Mesodermal cell (in vitro differentiated cells): Measurements from ENCODE around the gene CCDC159.

Experiments used
- H3K27ac ChIP-seq: 2 replicates; pipeline ENCODE4 v1.7.0; 2013; ENCODE audit warnings: mild to moderate bottlenecking, low read depth, low read length, moderate library complexity; ENCODE audit not compliant: severe bottlenecking
- H3K36me3 ChIP-seq: 2 replicates; pipeline ENCODE4 v1.7.1; 2013; ENCODE audit warnings: mild to moderate bottlenecking, low read length, moderate library complexity; ENCODE audit not compliant: control insufficient read depth, insufficient read depth
- H3K4me1 ChIP-seq: one replicate; pipeline ENCODE4 v1.7.1; 2013; ENCODE audit warnings: mild to moderate bottlenecking, low read length; ENCODE audit not compliant: insufficient read depth, control insufficient read depth, poor library complexity, severe bottlenecking
- H3K4me3 ChIP-seq: 2 replicates; pipeline ENCODE4 v1.7.0; 2013; ENCODE audit warnings: low read length, control low read depth, mild to moderate bottlenecking; ENCODE audit not compliant: insufficient read depth, poor library complexity, severe bottlenecking; ENCODE audit errors: extremely low read depth
- H3K9me3 ChIP-seq: 2 replicates; pipeline ENCODE4 v1.7.1; 2013; ENCODE audit warnings: mild to moderate bottlenecking, low read length, moderate library complexity; ENCODE audit not compliant: control insufficient read depth
- WGBS, 2 experiments: methylation state at CpG; one replicate each; pipeline ENCODE4 v1.1.5; 2013; ENCODE audit warnings: missing lambda C conversion rate in 2 of 2; ENCODE audit not compliant: insufficient coverage in 2 of 2; 5-methylcytosine and 5-hydroxymethylcytosine counted together

The CCDC159 gene

DNA sequence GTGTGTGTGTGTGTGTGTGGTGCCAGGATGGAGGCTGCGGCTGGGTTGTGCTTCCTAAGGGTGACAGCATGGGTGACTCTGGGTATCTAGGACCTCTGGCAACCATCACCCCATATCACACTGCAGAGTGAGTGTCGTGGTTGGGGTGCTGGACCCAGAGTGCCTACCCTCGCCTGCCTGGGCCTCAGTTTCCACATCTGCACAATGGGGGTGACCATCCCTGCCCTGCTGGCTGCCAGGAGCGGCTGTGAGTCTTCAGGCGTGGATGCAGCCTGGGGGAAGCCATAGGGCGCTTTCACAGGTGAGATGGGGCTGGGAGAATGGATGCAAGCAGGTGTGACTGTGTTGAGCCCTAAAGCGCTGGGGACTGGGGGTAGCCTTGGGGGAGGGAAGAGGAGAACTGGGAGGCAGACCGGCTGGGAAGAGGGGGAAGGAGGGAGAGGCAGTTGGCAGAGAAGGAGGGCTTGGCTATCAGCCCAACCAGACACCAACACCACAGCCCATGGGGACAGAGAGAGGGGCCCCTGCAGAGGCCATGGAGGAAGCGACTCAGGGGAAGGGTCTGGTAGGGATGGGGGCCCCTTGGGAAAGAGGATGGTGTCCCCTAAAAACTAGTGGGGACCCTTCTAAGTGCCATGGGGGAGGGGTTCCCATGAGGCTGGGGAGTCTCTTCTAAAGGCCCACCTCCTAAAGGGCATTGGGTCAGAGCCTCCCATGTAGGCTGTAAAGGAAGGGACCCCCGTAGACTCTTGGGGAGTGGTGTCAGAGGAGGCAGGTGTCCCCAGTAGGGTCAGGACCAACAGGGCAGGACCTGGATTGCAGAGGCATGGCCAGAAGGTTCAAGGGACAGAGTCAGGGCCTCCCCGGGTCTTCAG is 10.6 kb downstream of the CCDC159 start:
- WGBS, 2 experiments = 79 to 81% methylated on average over 6 to 10 of the region's 11 CpGs
- Histone ChIP-seq H3K27ac (no peak overlapping the region), H3K36me3 (no peaks in the 10 kb centered on the region), H3K9me3 (no peaks in the 10 kb centered on the region), H3K4me3 (no peak overlapping the region), H3K4me1 (no peaks in the 10 kb centered on the region)

DNA sequence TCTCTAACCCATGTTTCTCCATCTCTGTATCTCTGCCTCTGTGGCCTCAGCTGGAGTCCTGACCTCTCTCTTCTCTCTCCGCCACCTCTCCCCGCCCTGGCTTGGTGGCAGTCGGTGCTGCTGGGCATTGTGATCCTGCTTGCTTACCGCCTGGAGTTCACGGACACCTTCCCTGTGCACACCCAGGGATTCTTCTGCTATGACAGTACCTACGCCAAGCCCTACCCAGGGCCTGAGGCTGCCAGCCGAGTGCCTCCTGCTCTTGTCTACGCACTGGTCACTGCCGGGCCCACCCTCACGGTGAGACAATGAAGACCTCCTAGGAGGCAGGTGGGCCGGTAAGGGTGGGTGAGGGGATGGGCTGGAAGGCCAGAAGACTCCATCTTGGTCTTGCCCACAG is 13.1 kb downstream of the CCDC159 start:
- Histone ChIP-seq H3K4me1 (no peaks in the 10 kb centered on the region), H3K27ac (no peak overlapping the region), H3K4me3 (no peak overlapping the region), H3K36me3 (no peaks in the 10 kb centered on the region), H3K9me3 (no peaks in the 10 kb centered on the region)
- 89 to 92% methylated on average over 7 to 11 of the region's 11 CpGs for WGBS, 2 experiments

DNA sequence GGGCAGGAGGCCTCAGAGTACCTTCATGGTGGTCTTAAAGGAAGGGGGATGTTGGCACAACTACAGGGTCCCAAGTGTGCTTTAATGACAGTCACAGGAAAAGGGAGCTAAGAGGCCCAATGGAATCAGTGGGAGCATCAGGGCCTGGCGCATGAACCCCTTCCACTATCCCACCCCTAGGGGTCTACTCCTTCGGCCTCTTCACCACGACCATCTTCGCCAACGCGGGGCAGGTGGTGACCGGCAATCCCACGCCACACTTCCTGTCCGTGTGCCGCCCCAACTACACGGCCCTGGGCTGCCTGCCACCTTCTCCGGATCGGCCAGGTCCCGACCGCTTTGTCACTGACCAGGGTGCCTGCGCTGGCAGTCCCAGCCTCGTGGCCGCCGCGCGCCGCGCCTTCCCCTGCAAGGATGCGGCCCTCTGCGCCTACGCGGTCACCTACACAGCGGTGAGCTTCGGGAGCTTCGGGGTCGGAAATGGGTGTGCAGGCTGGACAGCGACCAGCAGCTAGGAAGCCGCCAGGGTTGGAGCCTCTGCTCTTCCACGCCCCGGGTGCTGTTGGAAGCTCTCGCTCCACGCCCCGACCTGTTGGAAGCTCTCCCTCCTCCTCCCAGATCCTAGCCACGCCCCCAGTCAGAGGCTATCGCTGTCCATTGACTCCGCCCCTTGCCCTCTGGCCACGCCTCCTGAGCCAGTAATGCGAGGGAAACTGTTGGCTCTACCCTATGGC is 14.9 kb downstream of the CCDC159 start:
- H3K36me3 ChIP-seq = peaks cover 2% of the 10 kb centered on the region
- 46 to 47% methylated on average over 40 to 43 of the region's 43 CpGs for WGBS, 2 experiments
- no peak overlapping the region for H3K27ac ChIP-seq
- H3K4me3 ChIP-seq = no peak overlapping the region
- H3K4me1 ChIP-seq = no peaks in the 10 kb centered on the region
- H3K9me3 ChIP-seq = no peaks in the 10 kb centered on the region

DNA sequence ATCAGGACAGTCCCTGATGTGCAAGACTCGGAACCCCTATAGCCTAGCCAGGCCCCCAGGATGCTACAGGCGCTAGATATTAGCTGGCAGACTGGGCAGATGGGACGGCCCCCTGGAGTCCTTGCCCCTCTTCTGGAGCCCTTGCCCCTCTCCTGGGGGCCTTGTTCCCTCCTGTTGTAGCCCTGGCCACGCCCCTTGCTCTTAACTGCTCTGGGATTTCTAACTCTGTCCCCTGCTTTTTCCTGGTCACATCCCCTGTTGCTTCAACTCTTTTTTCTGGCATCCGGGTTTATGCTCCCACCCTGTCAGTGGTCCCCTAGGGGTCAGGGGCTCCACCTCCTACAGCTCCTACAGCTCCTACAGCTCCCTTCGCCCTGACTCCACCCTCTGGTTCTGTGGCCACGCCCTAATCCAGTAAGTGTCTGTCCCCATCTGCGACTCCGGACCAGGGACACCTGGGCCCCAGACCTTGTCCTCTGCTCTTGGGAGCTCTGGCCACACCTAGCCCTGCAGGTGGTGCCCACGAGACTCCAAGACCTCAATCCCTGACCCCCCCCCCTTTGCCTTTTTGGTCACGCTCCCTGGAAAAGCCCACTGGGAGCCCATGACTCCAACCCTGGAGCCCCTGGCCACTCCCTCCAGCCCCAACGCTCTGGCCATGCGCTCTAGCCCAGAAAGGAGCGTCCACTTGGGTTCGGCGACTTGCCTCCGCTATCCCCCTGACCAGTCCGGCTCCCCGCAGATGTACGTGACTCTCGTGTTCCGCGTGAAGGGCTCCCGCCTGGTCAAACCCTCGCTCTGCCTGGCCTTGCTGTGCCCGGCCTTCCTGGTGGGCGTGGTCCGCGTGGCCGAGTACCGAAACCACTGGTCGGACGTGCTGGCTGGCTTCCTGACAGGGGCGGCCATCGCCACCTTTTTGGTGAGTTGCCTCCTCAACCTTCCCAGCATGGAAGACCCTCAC is 15.7 kb downstream of the CCDC159 start:
- WGBS, 2 experiments = 85 to 91% methylated on average over 24 to 34 of the region's 35 CpGs
- Histone ChIP-seq H3K9me3 (no peaks in the 10 kb centered on the region), H3K4me1 (no peaks in the 10 kb centered on the region), H3K27ac (no peak overlapping the region), H3K4me3 (no peak overlapping the region), H3K36me3 (peaks cover 2% of the 10 kb centered on the region)

DNA sequence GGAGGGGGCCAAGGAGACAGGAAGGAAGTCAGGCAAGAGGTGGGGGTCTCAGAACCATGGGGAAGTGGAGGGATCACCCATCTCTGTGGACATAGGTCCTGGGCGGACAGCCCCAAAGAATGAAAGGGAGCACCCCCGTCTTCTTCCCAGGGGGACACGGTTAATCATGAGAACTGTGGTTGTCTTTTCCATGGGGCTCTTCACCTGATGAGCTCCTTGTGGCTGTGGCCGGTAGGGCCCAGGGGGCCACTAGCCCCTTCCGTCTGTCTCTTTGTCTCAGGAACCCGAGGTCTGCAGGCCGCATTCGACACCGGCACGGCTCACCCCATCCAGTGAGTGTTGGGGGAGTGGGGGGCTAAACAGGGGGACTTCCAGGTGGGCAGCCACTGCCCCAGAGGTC is 17.6 kb downstream of the CCDC159 start:
- Histone ChIP-seq H3K36me3 (peaks cover 2% of the 10 kb centered on the region), H3K4me3 (no peak overlapping the region), H3K27ac (no peak overlapping the region), H3K4me1 (no peaks in the 10 kb centered on the region), H3K9me3 (no peaks in the 10 kb centered on the region)
- WGBS, 2 experiments = 88 to 98% methylated on average over 6 to 9 of the region's 10 CpGs

DNA sequence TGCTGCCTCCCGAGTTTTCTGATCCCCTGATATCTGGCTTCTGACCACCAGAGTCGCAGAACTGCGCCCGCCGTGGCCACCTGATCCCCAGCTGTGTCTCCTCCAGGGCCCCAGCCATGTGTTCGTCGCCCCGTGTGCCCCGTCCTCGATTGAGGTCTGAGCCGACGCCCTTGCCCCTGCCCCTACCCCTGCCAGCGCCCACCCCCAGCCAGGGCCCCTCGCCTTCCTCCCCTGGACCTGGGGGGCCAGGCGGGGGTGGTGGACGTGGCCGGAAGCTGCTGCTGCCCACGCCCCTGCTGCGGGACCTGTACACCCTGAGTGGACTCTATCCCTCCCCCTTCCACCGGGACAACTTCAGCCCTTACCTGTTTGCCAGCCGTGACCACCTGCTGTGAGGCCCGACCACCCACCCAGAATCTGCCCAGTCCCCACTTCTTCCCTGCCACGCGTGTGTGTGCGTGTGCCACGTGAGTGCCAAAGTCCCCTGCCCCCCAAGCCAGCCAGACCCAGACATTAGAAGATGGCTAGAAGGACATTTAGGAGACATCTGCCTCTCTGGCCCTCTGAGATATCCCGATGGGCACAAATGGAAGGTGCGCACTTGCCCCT is 18.1 kb downstream of the CCDC159 start:
- H3K4me1 ChIP-seq = no peaks in the 10 kb centered on the region
- peaks cover 2% of the 10 kb centered on the region for H3K36me3 ChIP-seq
- H3K27ac ChIP-seq = no peak overlapping the region
- 92 to 93% methylated on average over 21 to 25 of the region's 28 CpGs for WGBS, 2 experiments
- no peaks in the 10 kb centered on the region for H3K9me3 ChIP-seq
- H3K4me3 ChIP-seq = no peak overlapping the region

DNA sequence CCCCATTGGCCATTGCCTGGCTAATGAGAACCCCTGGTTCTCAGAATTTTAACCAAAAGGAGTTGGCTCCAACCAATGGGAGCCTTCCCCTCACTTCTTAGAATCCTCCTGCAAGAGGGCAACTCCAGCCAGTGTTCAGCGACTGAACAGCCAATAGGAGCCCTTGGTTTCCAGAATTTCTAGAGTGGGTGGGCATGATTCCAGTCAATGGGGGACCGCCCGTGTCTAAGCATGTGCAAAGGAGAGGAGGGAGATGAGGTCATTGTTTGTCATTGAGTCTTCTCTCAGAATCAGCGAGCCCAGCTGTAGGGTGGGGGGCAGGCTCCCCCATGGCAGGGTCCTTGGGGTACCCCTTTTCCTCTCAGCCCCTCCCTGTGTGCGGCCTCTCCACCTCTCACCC is 18.6 kb downstream of the CCDC159 start:
- no peak overlapping the region for H3K4me3 ChIP-seq
- H3K9me3 ChIP-seq = no peaks in the 10 kb centered on the region
- peaks cover 2% of the 10 kb centered on the region for H3K36me3 ChIP-seq
- WGBS, 2 experiments = 90 to 100% methylated on average over 1 to 4 of the region's 5 CpGs
- no peaks in the 10 kb centered on the region for H3K4me1 ChIP-seq
- H3K27ac ChIP-seq = no peak overlapping the region

DNA sequence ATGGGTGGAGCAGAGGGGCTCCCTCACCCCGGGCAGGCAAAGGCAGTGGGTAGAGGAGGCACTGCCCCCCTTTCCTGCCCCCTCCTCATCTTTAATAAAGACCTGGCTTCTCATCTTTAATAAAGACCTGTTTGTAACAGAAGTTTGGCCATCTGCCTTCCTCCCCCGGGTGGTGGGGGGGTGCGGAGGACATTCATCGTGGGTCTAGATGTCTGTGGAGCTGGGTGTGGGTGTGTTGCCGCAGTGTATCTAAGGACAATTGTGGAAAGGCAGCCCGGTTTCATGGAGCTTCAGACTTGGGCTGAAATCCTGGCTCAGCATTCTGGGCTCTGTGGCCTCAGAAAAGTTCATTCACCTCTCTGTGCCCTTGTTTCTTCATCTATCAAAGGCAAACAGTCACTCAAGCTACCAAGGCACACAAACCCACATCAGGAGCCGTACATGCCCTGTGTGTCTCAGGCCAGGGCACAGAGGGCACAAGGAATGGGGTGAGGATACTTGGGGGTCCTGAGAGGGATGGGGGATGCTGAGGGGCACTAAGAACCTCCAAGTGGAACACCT is 19.3 kb downstream of the CCDC159 start:
- H3K4me3 ChIP-seq = no peak overlapping the region
- no peak overlapping the region for H3K27ac ChIP-seq
- 80 to 94% methylated on average over 1 to 2 of the region's 7 CpGs for WGBS, 2 experiments
- no peaks in the 10 kb centered on the region for H3K9me3 ChIP-seq
- no peaks in the 10 kb centered on the region for H3K4me1 ChIP-seq
- H3K36me3 ChIP-seq = peaks cover 2% of the 10 kb centered on the region

DNA sequence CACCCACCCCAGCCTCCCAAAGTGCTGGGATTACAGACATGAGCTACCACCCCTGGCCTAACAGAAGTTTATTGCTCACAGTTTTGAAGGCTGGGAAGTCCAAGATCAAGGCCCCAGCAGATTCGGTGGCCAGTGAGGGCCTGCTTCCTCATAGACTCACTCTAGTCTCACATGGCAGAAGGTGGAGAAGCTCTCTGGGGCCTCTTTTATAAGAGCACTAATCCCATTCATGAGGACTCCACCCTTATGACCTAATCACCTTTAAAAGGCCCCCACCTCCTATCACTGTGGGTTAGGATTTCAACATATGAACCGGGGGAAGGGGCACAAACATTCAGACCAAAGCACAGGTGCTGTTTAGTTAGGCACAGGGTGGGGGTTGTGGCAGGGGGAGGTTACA is 21.2 kb downstream of the CCDC159 start:
- no peaks in the 10 kb centered on the region for H3K9me3 ChIP-seq
- 71% methylated on average over 1 of the region's 2 CpGs; no CpG with 5 or more reads in 1 of the 2 experiments for WGBS, 2 experiments
- no peaks in the 10 kb centered on the region for H3K4me1 ChIP-seq
- peaks cover 2% of the 10 kb centered on the region for H3K36me3 ChIP-seq
- no peak overlapping the region for H3K27ac ChIP-seq
- H3K4me3 ChIP-seq = no peak overlapping the region

DNA sequence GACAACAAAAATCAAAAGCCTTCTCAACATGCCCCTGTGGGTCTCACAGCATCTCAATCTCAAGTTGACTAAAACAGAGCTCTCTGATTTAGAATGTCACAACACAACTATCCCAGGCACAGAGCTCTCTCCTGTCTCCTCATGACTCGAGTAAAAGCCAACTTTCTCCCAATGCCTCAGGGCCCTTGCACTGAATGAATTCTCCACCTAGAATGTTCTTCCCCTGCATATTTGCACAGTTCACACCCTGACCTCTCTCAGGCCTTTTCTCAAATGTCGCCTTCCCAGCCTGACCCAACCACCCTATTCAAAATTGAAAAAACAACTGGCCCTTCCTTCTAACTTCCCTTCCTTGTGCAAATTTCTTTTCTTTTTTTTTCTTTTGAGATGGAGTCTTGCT is 24.4 kb downstream of the CCDC159 start:
- Histone ChIP-seq H3K4me1 (peaks cover 10% of the 10 kb centered on the region), H3K4me3 (no peak overlapping the region), H3K36me3 (peaks cover under 1% of the 10 kb centered on the region), H3K27ac (no peak overlapping the region), H3K9me3 (no peaks in the 10 kb centered on the region)
- 89 to 95% methylated on average over 2 of the region's 2 CpGs for WGBS, 2 experiments
